H1 (cell line): ENCODE data around the gene GSE1. TPM values are rescaled to one million over a fixed set of nuclear protein-coding genes. Genes with fewer than 3 reads are reported as not detected.

Source experiments
- CTCF ChIA-PET: fragments of 300-600 bp; sonication (Branson Sonifier 250); formaldehyde crosslinking; loops from one replicate; lab custom pipeline; 2021; ENCODE audit not compliant: partially characterized antibody; lab: Charles Lee
- POLR2A ChIA-PET: fragments of 300-600 bp; sonication (Branson Sonifier 250); formaldehyde crosslinking; loops from one replicate; lab custom pipeline; 2021; ENCODE audit warnings: inconsistent platforms; ENCODE audit not compliant: partially characterized antibody; lab: Charles Lee
- DNase-seq, 2 experiments: peaks; one replicate each; pipeline versions ENCODE4 v3.0.0 to v3.0.0-alpha.2; 2010 to 2022; ENCODE audit warnings: low spot score in 2 of 2, low read depth in 1 of 2, mixed read lengths in 1 of 2
- FAIRE-seq: peaks from 2 replicates; lab custom pipeline; 2011; peaks lifted over from hg19 to GRCh38; lab: Jason Lieb, UNC
- H2AFZ ChIP-seq: 2 replicates; pipeline ENCODE4 v1.8.1; 2012; ENCODE audit warnings: low read length, inconsistent platforms
- H2AK5ac ChIP-seq: 2 replicates; pipeline ENCODE4 v1.6.1; 2013; ENCODE audit warnings: low read depth, low read length
- H2BK120ac ChIP-seq: replicated peaks from 2 replicates; pipeline ENCODE3; 2013; ENCODE audit warnings: low read depth, low read length, inconsistent platforms
- H2BK12ac ChIP-seq: 2 replicates; pipeline ENCODE4 v1.6.1; 2013; ENCODE audit warnings: low read depth, low read length
- H2BK15ac ChIP-seq: 2 replicates; pipeline ENCODE4 v1.6.1; 2013; ENCODE audit warnings: low read length
- H2BK20ac ChIP-seq: 2 replicates; pipeline ENCODE4 v1.6.1; 2013; ENCODE audit warnings: low read length
- H2BK5ac ChIP-seq: 2 replicates; pipeline ENCODE4 v1.6.1; 2013; ENCODE audit warnings: low read depth, low read length
- H3K14ac ChIP-seq: 2 replicates; pipeline ENCODE4 v1.6.1; 2013; ENCODE audit warnings: inconsistent platforms; ENCODE audit not compliant: insufficient read length
- H3K18ac ChIP-seq: 2 replicates; pipeline ENCODE4 v1.6.1; 2013; ENCODE audit warnings: low read length; ENCODE audit errors: extremely low read depth
- H3K23ac ChIP-seq: 2 replicates; pipeline ENCODE4 v1.6.1; 2013; ENCODE audit warnings: inconsistent platforms; ENCODE audit not compliant: insufficient read length
- H3K23me2 ChIP-seq: 2 replicates; pipeline ENCODE4 v1.6.1; 2013; ENCODE audit warnings: low read depth, low read length
- H3K27ac ChIP-seq: 2 replicates; pipeline ENCODE4 v1.6.1; 2011; ENCODE audit warnings: low read depth, low read length, inconsistent platforms
- H3K27me3 ChIP-seq, 4 experiments: replicated peaks in 1 of 4; 1 replicate in 1 of 4; 2 replicates in 3 of 4; pipeline versions ENCODE4 v1.6.1 to v1.8.1; 2011 to 2013; ENCODE audit warnings: low read length in 3 of 4, mild to moderate bottlenecking in 3 of 4, inconsistent platforms in 2 of 4, mixed read lengths in 2 of 4, moderate library complexity in 1 of 4; ENCODE audit not compliant: control insufficient read depth in 3 of 4, insufficient read depth in 3 of 4; ENCODE audit errors: extremely low read depth in 1 of 4
- H3K36me3 ChIP-seq, 4 experiments: 2 replicates each; pipeline versions ENCODE4 v1.6.1 to v1.8.1; 2011 to 2013; ENCODE audit warnings: mild to moderate bottlenecking in 4 of 4, low read length in 3 of 4, moderate library complexity in 2 of 4, control low read depth in 1 of 4, inconsistent platforms in 1 of 4; ENCODE audit not compliant: insufficient read depth in 4 of 4, control insufficient read depth in 2 of 4
- H3K4ac ChIP-seq: replicated peaks from 2 replicates; pipeline ENCODE3; 2013; ENCODE audit warnings: low read length, low read depth, mixed read lengths, inconsistent platforms; ENCODE audit not compliant: insufficient read length
- H3K4me1 ChIP-seq, 4 experiments: replicated peaks in 1 of 4; 1 replicate in 1 of 4; 2 replicates in 3 of 4; pipeline versions ENCODE4 v1.6.1 to v1.8.1; 2011 to 2013; ENCODE audit warnings: low read length in 3 of 4, inconsistent platforms in 2 of 4, mixed read lengths in 1 of 4; ENCODE audit not compliant: insufficient read depth in 4 of 4, control insufficient read depth in 3 of 4
- H3K4me2 ChIP-seq, 2 experiments: 2 replicates each; pipeline versions ENCODE4 v1.6.1 to v1.8.1; 2011 to 2013; ENCODE audit warnings: low read depth in 2 of 2, low read length in 2 of 2, control low read depth in 1 of 2, inconsistent platforms in 1 of 2, mild to moderate bottlenecking in 1 of 2; ENCODE audit not compliant: insufficient read depth in 1 of 2
- H3K4me3 ChIP-seq, 4 experiments: fragments of 200-600, 300-600 bp in 1 of 4; sonication (generic), shearing (Covaris generic), sonication (Bioruptor Twin) in 1 of 4; 2 replicates each; pipeline versions ENCODE4 v1.5.1 to v1.8.1; 2011 to 2016; ENCODE audit warnings: low read length in 4 of 4, low read depth in 3 of 4, control low read depth in 2 of 4, inconsistent platforms in 2 of 4, mild to moderate bottlenecking in 2 of 4, mixed read lengths in 1 of 4, moderate library complexity in 1 of 4; ENCODE audit not compliant: insufficient read depth in 2 of 4; ENCODE audit errors: extremely low read depth in 1 of 4
- H3K56ac ChIP-seq: replicated peaks from 2 replicates; pipeline ENCODE3; 2013; ENCODE audit warnings: low read depth, mild to moderate bottlenecking, mixed read lengths, low read length, inconsistent platforms; ENCODE audit not compliant: insufficient read length
- H3K79me1 ChIP-seq: 2 replicates; pipeline ENCODE4 v1.6.1; 2013; ENCODE audit warnings: low read depth, low read length, control low read depth
- H3K79me2 ChIP-seq, 2 experiments: 2 replicates each; pipeline versions ENCODE4 v1.6.1 to v1.8.1; 2012 to 2013; ENCODE audit warnings: low read length in 2 of 2, mild to moderate bottlenecking in 2 of 2, inconsistent platforms in 1 of 2; ENCODE audit not compliant: insufficient read depth in 2 of 2, control insufficient read depth in 1 of 2
- H3K9ac ChIP-seq, 4 experiments: replicated peaks in 1 of 4; 1 replicate in 1 of 4; 2 replicates in 3 of 4; pipeline versions ENCODE4 v1.6.1 to v1.8.1; 2011 to 2013; ENCODE audit warnings: low read depth in 3 of 4, low read length in 3 of 4, control low read depth in 2 of 4, mild to moderate bottlenecking in 2 of 4, moderate library complexity in 2 of 4, inconsistent platforms in 1 of 4; ENCODE audit errors: extremely low read depth in 1 of 4
- H3K9me3 ChIP-seq, 2 experiments: 2 replicates each; pipeline versions ENCODE4 v1.6.1 to v1.8.1; 2012 to 2013; ENCODE audit warnings: mild to moderate bottlenecking in 2 of 2, moderate library complexity in 2 of 2, control low read depth in 1 of 2, inconsistent platforms in 1 of 2, low read depth in 1 of 2, low read length in 1 of 2, mixed read lengths in 1 of 2; ENCODE audit not compliant: insufficient read depth in 2 of 2
- H4K20me1 ChIP-seq, 2 experiments: replicated peaks in 1 of 2; 2 replicates each; pipeline versions ENCODE3 to v1.8.1; 2011 to 2013; ENCODE audit warnings: inconsistent platforms in 2 of 2, low read length in 2 of 2, mild to moderate bottlenecking in 1 of 2; ENCODE audit not compliant: insufficient read depth in 2 of 2, control insufficient read depth in 1 of 2
- H4K5ac ChIP-seq: 2 replicates; pipeline ENCODE4 v1.6.1; 2013; ENCODE audit warnings: low read length, low read depth, mixed read lengths, inconsistent platforms; ENCODE audit not compliant: insufficient read length
- H4K8ac ChIP-seq: 2 replicates; pipeline ENCODE4 v1.8.0; 2013; ENCODE audit warnings: mild to moderate bottlenecking, moderate library complexity, low read length, inconsistent platforms; ENCODE audit not compliant: insufficient read depth; ENCODE audit errors: extremely low read depth
- H4K91ac ChIP-seq: replicated peaks from 2 replicates; pipeline ENCODE3; 2013; ENCODE audit warnings: low read length, mixed read lengths, inconsistent platforms; ENCODE audit not compliant: insufficient read length
- RNF2 ChIP-seq: fragments of 200-900, 300-1000 bp; sonication (generic); IDR thresholded peaks from 2 replicates; pipeline ENCODE4 v1.7.1; 2016; ENCODE audit warnings: borderline replicate concordance, low read depth, mild to moderate bottlenecking, antibody characterized with exemption, low read length; ENCODE audit not compliant: poor library complexity, severe bottlenecking; ENCODE audit errors: missing control alignments
- WGBS, 2 experiments: shearing (Covaris generic) in 1 of 2; methylation state at CpG; one replicate each; pipeline versions ENCODE4 v1.1.6 to v1.1.7; 2013 to 2015; ENCODE audit warnings: low lambda C conversion rate in 2 of 2, mixed read lengths in 2 of 2, inconsistent platforms in 1 of 2, low coverage in 1 of 2, missing lambda C conversion rate in 1 of 2; ENCODE audit not compliant: insufficient replicate concordance in 2 of 2, insufficient coverage in 1 of 2, insufficient read length in 1 of 2; ENCODE audit errors: extremely low coverage in 1 of 2, missing lambda C conversion rate in 1 of 2; 5-methylcytosine and 5-hydroxymethylcytosine counted together
- polyA plus RNA-seq, 7 experiments: library from polyadenylated mRNA; depleted of rRNA in 3 of 7; stranded (reverse) in 5 of 7; unstranded in 2 of 7; fragments of >200 nt in 5 of 7; fragments of 200-250 nt in 2 of 7; gene quantifications; 1 replicate in 5 of 7; 2 replicates in 1 of 7; 4 replicates in 1 of 7; pipeline versions ENCODE4 v1.2.1 to v1.2.3, GENCODE V29; 2011 to 2013; ENCODE audit warnings: missing spikeins in 2 of 7, mixed read lengths in 2 of 7
- total RNA-seq: library from RNA; stranded (reverse); fragmentation: NEBNext Ultra II Directional; extraction: Animal tissue kit (Norgen Biotek cat#: 25700); gene quantifications from 2 replicates; pipeline ENCODE4 v1.2.1, GENCODE V29; 2021

GSE1 gene
- total and polyA plus RNA-seq, 2 of the 8 experiments (the other 6 are each of a cell fraction or from before 2014, with no cell fraction given): 26.0 to 65.6 TPM

DNA sequence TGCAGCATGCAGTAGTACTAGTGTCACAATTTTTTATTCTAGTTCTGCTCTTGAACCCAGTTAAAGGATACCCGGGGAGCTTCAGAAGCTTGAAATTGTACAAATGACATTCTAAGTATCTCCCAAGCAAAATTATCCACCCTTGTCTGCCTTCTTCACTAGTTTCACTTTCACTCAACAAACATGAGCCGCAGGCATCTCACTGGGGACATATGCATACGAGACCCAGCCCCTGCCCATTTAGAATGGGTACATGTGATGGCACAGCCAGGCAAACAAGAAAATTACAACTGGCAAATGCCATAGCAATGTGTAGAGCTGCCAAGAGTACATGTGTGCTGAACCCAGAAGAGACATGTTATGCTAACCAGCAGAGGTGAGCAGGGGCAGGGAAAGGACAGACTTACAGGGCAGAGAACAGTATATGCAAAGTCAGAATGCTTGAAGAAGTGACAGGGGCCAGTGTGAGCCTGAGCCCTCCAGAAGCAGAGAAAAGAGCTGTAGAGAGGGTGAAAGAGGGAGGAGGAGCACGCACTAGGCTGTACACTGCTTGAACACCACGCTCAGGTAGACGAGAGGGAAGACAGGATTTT is 67.3 kb downstream of the GSE1 start:
- H2BK12ac ChIP-seq: no peak overlapping the region
- TF ChIP-seq RNF2: no peak
- TF ChIP-seq, all 59 proteins: peak for 0
- no peak overlapping the region for H2BK120ac ChIP-seq
- no peak overlapping the region for H3K4me3 ChIP-seq
- FAIRE-seq (no peak), DNase-seq (no peak)
- ChIA-PET POLR2A (interaction anchor here (1.4 to 10.5 kb wide), 3 partner anchors 6 to 13 kb away, joined by 4 to 77 read pairs (median 10); partner anchors contain the start of gene GINS2), CTCF (interaction anchor here (1.1 to 37.0 kb wide), 5 partner anchors 10 to 38 kb away, joined by 3 to 620 read pairs (median 4); no protein-coding TSS in a partner anchor)
- no peak overlapping the region for H3K14ac ChIP-seq
- H3K9ac ChIP-seq: no peak overlapping the region
- H3K9me3 ChIP-seq: no peaks in the 10 kb centered on the region
- no peak overlapping the region for H3K56ac ChIP-seq
- no peak overlapping the region for H4K5ac ChIP-seq
- no peak overlapping the region for H3K18ac ChIP-seq
- H3K23ac ChIP-seq: no peak overlapping the region
- no peak overlapping the region for H2BK15ac ChIP-seq
- peaks cover 0 to 17% of the 10 kb centered on the region in 2 experiments; a peak in 2 of 4 replicates for H3K79me2 ChIP-seq
- no peak overlapping the region for H2AFZ ChIP-seq
- H4K20me1 ChIP-seq: peaks cover 3 to 18% of the 10 kb centered on the region in 2 experiments
- no peak overlapping the region for H4K8ac ChIP-seq
- H3K36me3 ChIP-seq: peaks cover 26 to 54% (median 37%) of the 10 kb centered on the region in 4 experiments
- H2BK5ac ChIP-seq: no peak overlapping the region
- no peak overlapping the region for H3K27ac ChIP-seq
- H3K79me1 ChIP-seq: peaks cover 9% of the 10 kb centered on the region; the same call in 1 of the 2 replicates
- 88% methylated on average over 6 of the region's 6 CpGs; no CpG with 5 or more reads in 1 of the 2 experiments for WGBS, 2 experiments
- no peaks in the 10 kb centered on the region for H3K4me1 ChIP-seq
- no peak overlapping the region for H2BK20ac ChIP-seq
- no peaks in the 10 kb centered on the region for H3K23me2 ChIP-seq
- no peak overlapping the region for H2AK5ac ChIP-seq
- H3K4ac ChIP-seq: no peak overlapping the region
- no peaks in the 10 kb centered on the region for H3K27me3 ChIP-seq
- no peak overlapping the region for H3K4me2 ChIP-seq
- H4K91ac ChIP-seq: no peak overlapping the region
